GM13976 (cell line): Measurements from ENCODE around the gene GAPT.

Source experiments
- DNase-seq: peaks from one replicate; pipeline ENCODE4 v3.0.0; 2012; ENCODE audit warnings: low spot score
- CTCF ChIP-seq: IDR thresholded peaks from 2 replicates; pipeline ENCODE4 v1.5.1; 2012; ENCODE audit warnings: borderline replicate concordance, mild to moderate bottlenecking; ENCODE audit not compliant: insufficient read depth; ENCODE audit errors: extremely low read depth, missing control alignments, control extremely low read depth
- in situ Hi-C: fragments of 300-500 bp; cut with MboI; formaldehyde crosslinking; loops from one replicate; pipeline ENCODE4 v1.12.0; 2022; ENCODE audit warnings: low sequenced_read_pairs, mixed read lengths, inconsistent platforms; ENCODE audit not compliant: unreplicated experiment

Gene GAPT

GRCh38 chr5:58486290-58486689, 4.9 kb upstream of the GAPT start:
- no peak for TF ChIP-seq CTCF
- no peak for DNase-seq
- in situ Hi-C loops = no loop called here

- in situ Hi-C loops = no loop called here
- no peak for DNase-seq
- TF ChIP-seq CTCF = no peak
These were observed 709 bp upstream of the GAPT start for GRCh38 chr5:58490402-58491050.

GRCh38 chr5:58493141-58493540, 1.9 kb downstream of the GAPT start:
- TF ChIP-seq CTCF = no peak
- in situ Hi-C loops = no loop called here
- no peak for DNase-seq

GRCh38 chr5:58496488-58496887, 5.3 kb downstream of the GAPT start:
- no peak for TF ChIP-seq CTCF
- DNase-seq = no peak
- in situ Hi-C loops = no loop called here

- DNase-seq = no peak
- in situ Hi-C loops = no loop called here
- TF ChIP-seq CTCF = no peak
These were observed 6.2 kb downstream of the GAPT start for GRCh38 chr5:58497386-58497785.

- in situ Hi-C loops = no loop called here
- DNase-seq = no peak
- TF ChIP-seq CTCF = no peak
These were observed 6.7 kb downstream of the GAPT start for GRCh38 chr5:58497921-58498320.
